ENCODE results near the gene KDM6B.

DNA sequence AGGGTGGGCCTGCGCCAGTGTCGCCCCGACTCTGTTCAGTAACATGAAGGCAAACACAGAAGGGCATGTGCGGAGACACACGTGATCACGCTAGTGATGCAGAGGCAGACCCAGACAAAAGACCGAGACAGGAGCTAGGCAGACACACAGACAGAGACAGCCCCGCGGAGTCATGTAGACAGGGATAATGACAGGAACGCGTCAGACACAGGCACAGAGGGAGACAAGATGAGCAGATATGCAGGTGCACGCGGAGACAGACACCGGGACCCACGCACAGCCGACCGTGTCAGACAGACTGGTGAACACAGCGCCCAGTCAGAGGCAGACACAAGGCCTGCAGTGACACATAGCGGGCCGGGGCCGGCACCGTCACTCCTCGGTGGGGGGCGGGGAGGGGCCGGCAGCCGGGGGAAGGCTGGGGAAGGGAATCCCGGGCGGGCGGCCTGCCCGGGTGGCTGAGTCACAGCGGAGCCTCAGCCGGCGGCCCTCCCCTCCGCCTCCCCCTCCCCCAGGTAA is 7.4 kb downstream of the KDM6B start:
- TF ChIP-seq POLR2AphosphoS5 (IDR thresholded peaks at IDR 0.05): peak; percentile 16 to 72 (median 31)
- TF ChIP-seq, protein P1, sequence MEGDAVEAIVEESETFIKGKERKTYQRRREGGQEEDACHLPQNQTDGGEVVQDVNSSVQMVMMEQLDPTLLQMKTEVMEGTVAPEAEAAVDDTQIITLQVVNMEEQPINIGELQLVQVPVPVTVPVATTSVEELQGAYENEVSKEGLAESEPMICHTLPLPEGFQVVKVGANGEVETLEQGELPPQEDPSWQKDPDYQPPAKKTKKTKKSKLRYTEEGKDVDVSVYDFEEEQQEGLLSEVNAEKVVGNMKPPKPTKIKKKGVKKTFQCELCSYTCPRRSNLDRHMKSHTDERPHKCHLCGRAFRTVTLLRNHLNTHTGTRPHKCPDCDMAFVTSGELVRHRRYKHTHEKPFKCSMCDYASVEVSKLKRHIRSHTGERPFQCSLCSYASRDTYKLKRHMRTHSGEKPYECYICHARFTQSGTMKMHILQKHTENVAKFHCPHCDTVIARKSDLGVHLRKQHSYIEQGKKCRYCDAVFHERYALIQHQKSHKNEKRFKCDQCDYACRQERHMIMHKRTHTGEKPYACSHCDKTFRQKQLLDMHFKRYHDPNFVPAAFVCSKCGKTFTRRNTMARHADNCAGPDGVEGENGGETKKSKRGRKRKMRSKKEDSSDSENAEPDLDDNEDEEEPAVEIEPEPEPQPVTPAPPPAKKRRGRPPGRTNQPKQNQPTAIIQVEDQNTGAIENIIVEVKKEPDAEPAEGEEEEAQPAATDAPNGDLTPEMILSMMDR (IDR thresholded peaks at IDR 0.05): peak in 1 of 7 experiments; percentile 21
- no peak for TF ChIP-seq EP300 (IDR thresholded peaks at IDR 0.05)

Data from stomach (tissue), 4 donors.